MG63 (cell line): ENCODE measurements around the gene CAMK1D. TPM values are rescaled to one million over a fixed set of nuclear protein-coding genes. Genes with fewer than 3 reads are reported as not detected.

Experiments used
- DNase-seq: peaks from one replicate; pipeline ENCODE4 v3.0.0-alpha.2; 2020
- H3K27me3 ChIP-seq: fragments of 250-450 bp; sonication (Bioruptor Pico); 2 replicates; pipeline ENCODE4 v1.5.1; 2020; ENCODE audit warnings: mild to moderate bottlenecking, moderate library complexity
- H3K36me3 ChIP-seq: fragments of 250-450 bp; sonication (Bioruptor Pico); 2 replicates; pipeline ENCODE4 v1.5.1; 2020; ENCODE audit warnings: mild to moderate bottlenecking, moderate library complexity
- H3K4me3 ChIP-seq: fragments of 250-450 bp; sonication (Bioruptor Pico); 2 replicates; pipeline ENCODE4 v1.5.1; 2020; ENCODE audit warnings: mild to moderate bottlenecking, moderate library complexity
- H3K9me3 ChIP-seq: fragments of 250-450 bp; sonication (Bioruptor Pico); 2 replicates; pipeline ENCODE4 v1.5.1; 2020; ENCODE audit warnings: mild to moderate bottlenecking, moderate library complexity
- total RNA-seq: library from RNA; depleted of rRNA; stranded (reverse); fragments of >200 nt; shearing (Covaris generic); gene quantifications from 2 replicates; pipeline ENCODE4 v1.2.3, GENCODE V29; 2014; ENCODE audit warnings: low replicate concordance

Gene CAMK1D
- total RNA-seq, 1 experiment from 2014 or later, result 13.2 TPM

DNA sequence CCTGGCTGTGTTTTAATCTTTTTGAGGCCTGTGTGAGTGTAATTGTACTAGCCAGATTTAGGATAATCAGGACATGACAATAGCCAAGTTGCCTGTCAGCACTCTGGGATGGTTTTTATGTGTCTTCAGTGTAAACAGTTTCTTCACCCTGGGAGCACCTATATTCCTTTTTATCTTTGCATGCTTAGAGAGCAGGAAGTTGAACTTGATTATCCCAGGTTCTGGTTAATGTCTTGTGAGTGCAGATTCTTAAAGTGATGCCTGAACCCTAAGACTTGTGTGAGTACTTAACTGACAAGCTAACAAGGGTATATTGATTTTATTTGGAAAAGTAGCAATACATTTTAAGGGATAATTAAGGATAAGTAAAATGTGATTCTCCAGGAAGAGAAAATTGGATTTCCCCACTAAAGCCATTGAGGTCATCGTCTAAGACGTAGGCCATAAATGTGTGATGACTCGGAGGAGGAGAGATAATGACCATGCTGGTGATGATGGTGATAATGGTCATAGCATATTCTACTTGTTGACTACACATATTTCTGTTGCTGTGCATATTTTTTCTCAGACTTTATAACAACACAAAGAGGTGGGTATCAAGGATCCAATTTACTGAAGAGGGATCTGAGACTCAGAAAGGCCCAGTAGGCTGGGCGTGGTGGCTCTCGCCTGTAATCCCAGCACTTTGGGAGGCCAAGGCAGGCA, 234.7 kb downstream of the CAMK1D start:
- H3K27me3 ChIP-seq, result no peaks in the 10 kb centered on the region
- no peak for DNase-seq
- no peak overlapping the region for H3K4me3 ChIP-seq
- no peaks in the 10 kb centered on the region for H3K36me3 ChIP-seq
- no peaks in the 10 kb centered on the region for H3K9me3 ChIP-seq

GRCh38 chr10:12586741-12587140, 237.4 kb downstream of the CAMK1D start:
- no peaks in the 10 kb centered on the region for H3K36me3 ChIP-seq
- no peak overlapping the region for H3K4me3 ChIP-seq
- H3K27me3 ChIP-seq, result no peaks in the 10 kb centered on the region
- no peaks in the 10 kb centered on the region for H3K9me3 ChIP-seq
- no peak for DNase-seq

DNA sequence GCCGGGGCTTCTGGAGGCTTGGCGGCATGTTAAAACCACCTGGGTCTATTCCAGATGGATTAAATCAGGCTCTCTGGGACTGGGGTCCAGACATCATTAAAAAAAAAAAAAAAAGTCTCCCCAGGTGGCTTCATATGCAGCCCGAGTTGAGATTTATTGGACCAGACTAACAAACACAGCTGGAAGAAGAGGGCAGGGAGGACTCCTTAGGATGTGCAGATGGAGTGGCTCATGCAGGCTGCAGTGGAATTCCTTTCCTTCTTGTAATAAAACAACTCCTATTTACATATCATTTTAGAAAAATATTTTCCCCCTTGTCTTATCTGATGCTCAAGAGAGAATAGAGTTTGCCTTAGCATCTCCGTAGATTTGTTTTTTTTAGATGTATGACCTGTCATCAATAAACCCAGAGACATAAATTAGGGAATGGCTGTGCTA, 238.1 kb downstream of the CAMK1D start:
- no peak overlapping the region for H3K4me3 ChIP-seq
- no peaks in the 10 kb centered on the region for H3K9me3 ChIP-seq
- DNase-seq, result no peak
- H3K36me3 ChIP-seq, result no peaks in the 10 kb centered on the region
- H3K27me3 ChIP-seq, result no peaks in the 10 kb centered on the region

- H3K9me3 ChIP-seq, result no peaks in the 10 kb centered on the region
- no peaks in the 10 kb centered on the region for H3K27me3 ChIP-seq
- no peak overlapping the region for H3K4me3 ChIP-seq
- H3K36me3 ChIP-seq, result no peaks in the 10 kb centered on the region
- no peak for DNase-seq
Observed at GRCh38 chr10:12588091-12588860, 238.9 kb downstream of the CAMK1D start.

DNA sequence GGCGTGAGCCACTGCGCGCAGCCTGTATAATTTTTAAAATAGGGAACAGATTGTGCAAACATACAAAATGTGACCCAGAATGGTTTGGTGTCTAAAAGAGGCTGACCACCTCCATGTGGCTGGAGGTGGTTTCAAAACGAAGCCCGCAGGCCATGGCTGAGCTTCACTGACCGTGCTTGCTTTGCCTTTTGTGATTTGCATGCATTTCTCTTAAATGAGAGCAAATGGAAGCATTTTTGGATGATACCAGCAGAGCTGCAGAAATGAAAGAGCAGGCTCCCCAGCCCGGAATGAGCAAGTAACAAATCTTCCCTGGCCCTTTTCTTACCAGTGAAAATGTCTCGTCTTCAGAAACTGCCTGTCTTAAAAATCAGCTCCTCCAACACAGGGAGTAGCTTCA, 239.9 kb downstream of the CAMK1D start:
- no peak for DNase-seq
- H3K36me3 ChIP-seq, result no peaks in the 10 kb centered on the region; the same call in 1 of the 2 replicates
- no peak overlapping the region for H3K4me3 ChIP-seq
- no peaks in the 10 kb centered on the region for H3K9me3 ChIP-seq
- no peaks in the 10 kb centered on the region for H3K27me3 ChIP-seq

DNA sequence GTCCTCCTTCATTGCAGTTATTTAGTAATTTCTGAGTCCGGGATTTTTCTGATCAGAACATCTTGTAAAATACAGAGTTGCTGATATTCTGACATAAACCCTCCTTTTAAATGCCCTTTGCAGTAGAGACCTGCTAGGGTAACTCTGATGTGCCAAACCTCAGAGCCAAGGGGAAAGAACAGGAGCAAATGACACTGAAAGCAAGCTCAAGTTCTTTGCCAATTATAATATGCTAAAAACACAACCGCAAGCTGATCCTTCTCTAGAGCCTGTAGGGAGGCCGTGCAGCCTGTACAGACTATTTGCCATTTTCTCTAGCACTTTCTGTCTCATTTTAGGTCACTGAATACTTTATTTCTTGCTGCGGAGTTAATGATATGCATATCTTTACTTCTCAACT, 240.4 kb downstream of the CAMK1D start:
- no peak for DNase-seq
- Histone ChIP-seq H3K36me3 (no peaks in the 10 kb centered on the region; the same call in 1 of the 2 replicates), H3K27me3 (no peaks in the 10 kb centered on the region), H3K9me3 (no peaks in the 10 kb centered on the region), H3K4me3 (no peak overlapping the region)

DNA sequence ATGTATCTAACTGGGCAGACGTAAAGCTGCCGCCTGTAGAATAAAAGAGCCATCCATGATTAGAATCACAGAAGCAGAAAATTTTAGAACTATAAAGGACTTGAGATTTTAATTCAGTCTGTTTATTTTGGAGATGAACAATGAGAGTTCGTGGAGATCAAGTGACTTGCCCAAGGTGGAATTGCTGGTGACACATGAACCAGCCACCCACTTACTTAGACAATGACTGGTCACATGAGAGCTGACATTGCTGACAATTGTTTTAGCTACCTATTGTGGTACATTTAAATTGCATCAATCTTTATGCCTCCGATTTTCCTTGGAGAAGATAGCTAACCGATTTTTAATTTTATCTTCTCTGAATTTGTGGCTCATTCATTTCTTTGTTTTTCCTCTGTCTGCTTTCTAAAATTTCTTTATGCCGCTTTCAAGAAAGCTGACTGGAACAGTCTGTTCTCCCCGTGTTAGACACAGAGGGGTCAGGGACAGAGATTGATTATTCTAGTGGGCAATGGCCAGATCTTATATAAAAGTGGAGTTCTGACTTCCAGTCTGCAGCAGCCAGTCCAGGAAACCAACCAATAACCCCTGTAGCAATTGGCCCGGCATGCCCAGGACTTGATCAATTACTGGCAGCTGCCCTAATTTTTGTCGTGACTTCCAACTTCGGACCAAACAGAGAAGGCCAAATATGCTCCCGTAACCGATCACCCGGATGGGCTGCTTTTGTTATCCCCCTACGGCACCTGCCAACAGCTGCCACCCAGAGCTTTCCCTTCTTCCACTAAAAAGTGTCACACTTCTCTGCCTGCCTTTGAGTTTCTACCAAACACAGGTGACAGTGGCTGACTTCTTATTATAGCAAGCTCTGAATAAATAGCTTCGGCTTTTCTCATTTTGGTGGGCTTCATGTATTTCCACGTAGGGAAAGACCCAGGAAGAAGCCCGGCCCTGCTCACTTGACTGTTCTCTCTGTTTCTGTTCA, 241.6 kb downstream of the CAMK1D start:
- no peak overlapping the region for H3K4me3 ChIP-seq
- no peak for DNase-seq
- no peaks in the 10 kb centered on the region for H3K27me3 ChIP-seq
- no peaks in the 10 kb centered on the region; the same call in 1 of the 2 replicates for H3K36me3 ChIP-seq
- no peaks in the 10 kb centered on the region for H3K9me3 ChIP-seq

- no peaks in the 10 kb centered on the region; the same call in 1 of the 2 replicates for H3K36me3 ChIP-seq
- no peaks in the 10 kb centered on the region for H3K9me3 ChIP-seq
- no peaks in the 10 kb centered on the region for H3K27me3 ChIP-seq
- DNase-seq, result peak; percentile 56
- no peak overlapping the region for H3K4me3 ChIP-seq
Observed at GRCh38 chr10:12592967-12593366, 243.6 kb downstream of the CAMK1D start.

DNA sequence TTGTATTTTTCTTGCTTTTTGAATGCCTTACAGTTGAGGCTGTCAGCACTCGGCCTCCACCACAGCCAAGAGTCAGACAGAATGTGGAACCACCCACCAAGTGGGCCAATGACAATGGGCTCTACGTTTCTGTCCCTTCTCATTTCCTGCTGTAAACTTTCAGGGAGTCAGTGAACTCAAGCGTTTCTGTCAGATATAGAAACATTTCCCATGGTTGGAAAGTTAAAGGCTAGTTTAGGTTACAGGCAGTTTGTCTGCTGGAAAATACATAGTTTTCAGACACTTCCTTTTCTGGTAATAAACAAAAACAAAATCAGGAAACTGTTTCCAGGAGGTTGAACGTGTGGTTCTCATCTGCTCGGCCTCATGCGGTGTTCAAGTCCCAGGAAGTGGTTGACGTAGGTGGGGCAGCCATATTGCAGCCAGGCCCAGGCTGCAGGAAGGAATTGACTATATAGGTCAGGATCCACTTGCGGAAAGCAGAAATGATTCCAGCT, 245.1 kb downstream of the CAMK1D start:
- Histone ChIP-seq H3K27me3 (no peaks in the 10 kb centered on the region), H3K36me3 (no peaks in the 10 kb centered on the region; the same call in 1 of the 2 replicates), H3K9me3 (no peaks in the 10 kb centered on the region), H3K4me3 (no peak overlapping the region)
- DNase-seq, result no peak

DNA sequence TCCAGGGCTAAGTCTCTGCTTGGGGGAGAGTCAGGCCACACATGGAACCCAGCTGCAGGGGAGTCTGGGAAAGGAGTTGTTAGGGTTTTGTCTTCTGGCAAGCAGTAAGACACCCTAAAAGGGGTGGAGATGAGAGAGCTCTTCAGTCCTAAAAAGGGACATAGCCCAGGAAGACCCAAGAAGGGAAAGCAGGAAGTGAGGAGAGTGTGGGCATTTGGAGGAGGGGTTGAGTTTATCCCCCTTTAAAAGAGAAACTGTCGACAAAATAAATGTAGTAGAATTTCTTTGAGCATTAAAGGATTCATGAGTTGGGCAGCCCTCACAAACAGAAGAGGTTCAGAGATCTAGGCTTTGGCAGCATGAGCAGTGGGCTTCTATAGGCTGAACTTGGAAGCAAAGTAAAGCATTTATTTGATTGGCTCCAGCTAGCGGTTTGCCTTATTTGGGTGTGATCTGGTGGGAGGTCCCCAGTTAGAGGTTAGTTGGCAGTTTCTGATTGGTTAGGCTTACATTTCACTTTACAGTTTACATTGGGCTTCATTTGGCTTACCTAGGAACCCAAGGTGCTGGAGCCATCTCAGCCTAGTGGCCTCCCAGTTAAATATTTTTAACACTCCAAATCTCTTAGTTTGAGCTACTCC, 246.7 kb downstream of the CAMK1D start:
- Histone ChIP-seq H3K4me3 (no peak overlapping the region), H3K27me3 (no peaks in the 10 kb centered on the region), H3K9me3 (no peaks in the 10 kb centered on the region), H3K36me3 (no peaks in the 10 kb centered on the region; the same call in 1 of the 2 replicates)
- DNase-seq, result no peak

GRCh38 chr10:12597176-12597575, 247.8 kb downstream of the CAMK1D start:
- H3K4me3 ChIP-seq, result no peak overlapping the region
- DNase-seq, result no peak
- no peaks in the 10 kb centered on the region for H3K9me3 ChIP-seq
- H3K27me3 ChIP-seq, result no peaks in the 10 kb centered on the region
- H3K36me3 ChIP-seq, result no peaks in the 10 kb centered on the region; the same call in 1 of the 2 replicates

GRCh38 chr10:12597788-12598765, 248.7 kb downstream of the CAMK1D start:
- H3K36me3 ChIP-seq, result no peaks in the 10 kb centered on the region; the same call in 1 of the 2 replicates
- no peaks in the 10 kb centered on the region for H3K9me3 ChIP-seq
- H3K4me3 ChIP-seq, result no peak overlapping the region
- DNase-seq, result no peak
- no peaks in the 10 kb centered on the region for H3K27me3 ChIP-seq

GRCh38 chr10:12600652-12601051, 251.3 kb downstream of the CAMK1D start:
- no peak overlapping the region for H3K4me3 ChIP-seq
- no peaks in the 10 kb centered on the region for H3K27me3 ChIP-seq
- DNase-seq, result no peak
- no peaks in the 10 kb centered on the region for H3K9me3 ChIP-seq
- H3K36me3 ChIP-seq, result no peaks in the 10 kb centered on the region

GRCh38 chr10:12602521-12602920, 253.2 kb downstream of the CAMK1D start:
- Histone ChIP-seq H3K36me3 (no peaks in the 10 kb centered on the region), H3K9me3 (no peaks in the 10 kb centered on the region), H3K4me3 (no peak overlapping the region), H3K27me3 (no peaks in the 10 kb centered on the region)
- DNase-seq, result no peak

DNA sequence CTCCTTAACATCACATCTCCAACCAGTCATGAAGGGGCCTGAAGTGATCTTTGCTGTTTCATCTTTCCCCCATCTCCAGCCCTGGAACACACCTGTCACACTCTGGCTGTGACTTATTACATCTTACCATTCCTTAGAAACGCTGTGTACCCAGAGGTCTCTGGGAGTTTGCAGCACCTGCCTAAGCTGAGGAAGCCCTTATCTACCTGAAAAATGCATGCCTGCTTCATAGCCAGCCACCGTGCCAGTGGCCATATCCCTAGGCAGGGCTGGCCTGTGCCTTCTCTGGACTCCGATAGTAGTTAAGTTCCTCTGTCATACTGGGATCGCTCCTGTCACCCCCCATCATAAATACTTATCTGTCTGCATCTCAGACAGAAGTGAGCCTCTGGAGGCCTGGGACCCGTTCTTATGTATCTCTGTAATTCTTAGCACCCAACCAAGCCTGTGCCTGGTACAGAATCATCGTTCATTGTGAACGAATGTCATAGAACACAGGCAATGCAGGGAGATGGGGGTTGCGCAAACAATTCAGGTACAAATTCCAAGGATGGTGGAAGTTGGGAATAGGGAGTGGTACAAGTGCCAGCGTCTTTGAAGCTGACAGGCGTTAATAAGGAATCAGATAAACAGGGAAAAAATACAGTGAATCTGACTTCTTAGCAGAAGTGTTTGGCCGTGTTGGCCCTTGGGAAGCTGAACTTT, 254.6 kb downstream of the CAMK1D start:
- H3K36me3 ChIP-seq, result no peaks in the 10 kb centered on the region
- DNase-seq, result no peak
- H3K27me3 ChIP-seq, result no peaks in the 10 kb centered on the region
- no peaks in the 10 kb centered on the region for H3K9me3 ChIP-seq
- no peak overlapping the region for H3K4me3 ChIP-seq
